Neural progenitor cell (in vitro differentiated cells): ENCODE data around the gene UTP11. TPM values are rescaled to one million over a fixed set of nuclear protein-coding genes. Genes with fewer than 3 reads are reported as not detected.
"Not testable (repeated sequence)": the region's sequence is repeated elsewhere in the genome, so short reads cannot be mapped to it uniquely, and the experiment has no call there.

Experiments
- DNase-seq: peaks from one replicate; pipeline ENCODE4 v3.0.0-alpha.2; 2016; ENCODE audit warnings: low spot score
- H2AFZ ChIP-seq: fragments of 200-600 bp; sonication (generic); replicated peaks from 2 replicates; pipeline ENCODE4 v1.6.1; 2016; ENCODE audit warnings: antibody characterized with exemption
- H3F3A ChIP-seq: fragments of 200-600 bp; sonication (generic); 2 replicates; pipeline ENCODE4 v1.6.1; 2016; ENCODE audit warnings: antibody characterized with exemption, low read depth
- H3K27ac ChIP-seq: fragments of 200-600 bp; sonication (generic); 2 replicates; pipeline ENCODE4 v1.5.1; 2016; ENCODE audit warnings: mild to moderate bottlenecking
- H3K27me3 ChIP-seq: fragments of 200-600 bp; sonication (generic); 2 replicates; pipeline ENCODE4 v1.6.1; 2016; ENCODE audit warnings: mild to moderate bottlenecking, moderate library complexity
- H3K36me3 ChIP-seq: fragments of 200-600 bp; sonication (generic); 2 replicates; pipeline ENCODE4 v1.5.1; 2016
- H3K4me1 ChIP-seq: fragments of 200-600 bp; sonication (generic); 2 replicates; pipeline ENCODE4 v1.6.1; 2016; ENCODE audit warnings: mixed run types
- H3K4me2 ChIP-seq: fragments of 200-600 bp; sonication (generic); 2 replicates; pipeline ENCODE4 v1.6.1; 2016
- H3K4me3 ChIP-seq: fragments of 200-600 bp; sonication (generic); 2 replicates; pipeline ENCODE4 v1.5.1; 2016
- H3K79me2 ChIP-seq: fragments of 200-600 bp; sonication (generic); 2 replicates; pipeline ENCODE4 v1.6.1; 2016; ENCODE audit warnings: low read depth
- H3K9ac ChIP-seq: fragments of 200-600 bp; sonication (generic); 2 replicates; pipeline ENCODE4 v1.6.1; 2016
- H3K9me3 ChIP-seq: fragments of 200-600 bp; sonication (generic); 2 replicates; pipeline ENCODE4 v1.5.1; 2016; ENCODE audit warnings: low read depth
- H4K20me1 ChIP-seq: fragments of 200-600 bp; sonication (generic); 2 replicates; pipeline ENCODE4 v1.6.1; 2016; ENCODE audit warnings: low read depth
- H3K27ac Mint-ChIP-seq: 3 replicates; pipeline ENCODE4 v1.8.0; 2021; ENCODE audit warnings: mixed read lengths
- H3K27me3 Mint-ChIP-seq: 2 replicates; pipeline ENCODE4 v1.8.0; 2022; ENCODE audit warnings: low read depth, mild to moderate bottlenecking, inconsistent platforms, moderate library complexity, mixed read lengths; ENCODE audit not compliant: insufficient read depth
- H3K36me3 Mint-ChIP-seq: 3 replicates; pipeline ENCODE4 v1.8.0; 2021; ENCODE audit warnings: mixed read lengths
- H3K4me1 Mint-ChIP-seq: 3 replicates; pipeline ENCODE4 v1.8.0; 2021; ENCODE audit warnings: mixed read lengths
- H3K4me3 Mint-ChIP-seq: 3 replicates; pipeline ENCODE4 v1.8.0; 2021; ENCODE audit warnings: mild to moderate bottlenecking, moderate library complexity, mixed read lengths
- H3K9me3 Mint-ChIP-seq: 3 replicates; pipeline ENCODE4 v1.8.0; 2020; ENCODE audit warnings: mixed read lengths
- EZH2 ChIP-seq: fragments of 200-600 bp; sonication (generic); IDR thresholded peaks from 2 replicates; pipeline ENCODE4 v1.6.1; 2017; ENCODE audit warnings: antibody characterized with exemption, mild to moderate bottlenecking, moderate library complexity
- EZH2phosphoT487 ChIP-seq: fragments of 200-600 bp; sonication (generic); IDR thresholded peaks from 2 replicates; pipeline ENCODE4 v1.6.1; 2017; ENCODE audit warnings: antibody characterized with exemption
- total RNA-seq: library from RNA; depleted of rRNA; stranded (reverse); fragments of >200 nt; gene quantifications from 2 replicates; pipeline ENCODE4 v1.2.3, GENCODE V29; 2015; ENCODE audit warnings: low replicate concordance
- TF ChIP-seq, protein P1 (sequence below): fragments of 200-600 bp; sonication (generic); IDR thresholded peaks from 2 replicates; pipeline ENCODE4 v1.5.1; 2017; ENCODE audit warnings: antibody characterized with exemption, mild to moderate bottlenecking

UTP11 gene, protein sequence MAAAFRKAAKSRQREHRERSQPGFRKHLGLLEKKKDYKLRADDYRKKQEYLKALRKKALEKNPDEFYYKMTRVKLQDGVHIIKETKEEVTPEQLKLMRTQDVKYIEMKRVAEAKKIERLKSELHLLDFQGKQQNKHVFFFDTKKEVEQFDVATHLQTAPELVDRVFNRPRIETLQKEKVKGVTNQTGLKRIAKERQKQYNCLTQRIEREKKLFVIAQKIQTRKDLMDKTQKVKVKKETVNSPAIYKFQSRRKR
- total RNA-seq, result 52.4 and 86.0 TPM in 2 replicates

DNA sequence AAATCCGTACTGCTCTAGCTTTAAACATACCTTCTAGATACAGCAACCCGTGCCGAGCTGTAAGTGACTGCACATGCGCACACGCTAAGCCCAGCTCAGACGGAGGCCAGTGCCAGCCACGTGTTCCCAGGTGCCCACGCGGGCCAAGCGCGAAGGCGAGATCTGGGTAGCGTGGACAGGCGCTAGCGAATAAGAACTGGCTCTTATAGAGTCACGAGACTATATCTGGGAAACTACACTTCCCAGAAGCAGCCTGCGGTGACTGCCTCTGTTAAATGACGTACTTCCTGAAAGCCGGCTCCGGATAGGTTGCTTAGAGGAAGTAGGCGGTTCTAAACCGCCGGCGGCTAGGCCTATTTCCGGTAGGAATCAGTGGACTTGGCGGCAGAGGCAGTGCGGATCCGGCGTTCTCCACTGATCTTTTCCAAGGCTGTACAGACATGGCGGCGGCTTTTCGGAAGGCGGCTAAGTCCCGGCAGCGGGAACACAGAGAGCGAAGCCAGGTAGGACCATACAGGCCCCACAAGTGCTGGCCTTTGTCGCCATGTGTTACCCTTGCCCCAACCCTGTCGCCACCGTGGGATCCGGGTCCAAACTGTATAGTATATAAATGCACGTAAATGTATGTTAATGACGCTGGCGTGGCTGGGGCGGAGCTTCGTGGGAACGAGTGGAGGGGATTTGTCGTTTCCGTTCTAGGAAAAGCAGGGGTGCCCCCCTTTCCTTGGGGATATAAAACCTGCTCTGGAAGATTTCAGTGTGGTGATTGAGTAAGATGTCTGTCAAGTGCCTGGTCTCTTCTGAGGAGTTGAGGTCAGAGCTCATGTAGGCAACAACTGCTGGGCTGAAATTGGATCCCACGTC, at the start of gene UTP11:
Gene UTP11 (plus strand): TSS at position 372 of the 864 bp plus-strand sequence. CDS start 69 bp downstream, at position 441.
- TF ChIP-seq, protein P1, sequence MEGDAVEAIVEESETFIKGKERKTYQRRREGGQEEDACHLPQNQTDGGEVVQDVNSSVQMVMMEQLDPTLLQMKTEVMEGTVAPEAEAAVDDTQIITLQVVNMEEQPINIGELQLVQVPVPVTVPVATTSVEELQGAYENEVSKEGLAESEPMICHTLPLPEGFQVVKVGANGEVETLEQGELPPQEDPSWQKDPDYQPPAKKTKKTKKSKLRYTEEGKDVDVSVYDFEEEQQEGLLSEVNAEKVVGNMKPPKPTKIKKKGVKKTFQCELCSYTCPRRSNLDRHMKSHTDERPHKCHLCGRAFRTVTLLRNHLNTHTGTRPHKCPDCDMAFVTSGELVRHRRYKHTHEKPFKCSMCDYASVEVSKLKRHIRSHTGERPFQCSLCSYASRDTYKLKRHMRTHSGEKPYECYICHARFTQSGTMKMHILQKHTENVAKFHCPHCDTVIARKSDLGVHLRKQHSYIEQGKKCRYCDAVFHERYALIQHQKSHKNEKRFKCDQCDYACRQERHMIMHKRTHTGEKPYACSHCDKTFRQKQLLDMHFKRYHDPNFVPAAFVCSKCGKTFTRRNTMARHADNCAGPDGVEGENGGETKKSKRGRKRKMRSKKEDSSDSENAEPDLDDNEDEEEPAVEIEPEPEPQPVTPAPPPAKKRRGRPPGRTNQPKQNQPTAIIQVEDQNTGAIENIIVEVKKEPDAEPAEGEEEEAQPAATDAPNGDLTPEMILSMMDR, result no peak
- no peak for TF ChIP-seq EZH2phosphoT487
- TF ChIP-seq EZH2, result no peak
- peaks cover 18% of the 10 kb centered on the region for H4K20me1 ChIP-seq
- H3K9me3 Mint-ChIP-seq, result no peaks in the 10 kb centered on the region
- peaks cover 20% of the 10 kb centered on the region for H3K4me1 ChIP-seq
- no peaks in the 10 kb centered on the region for H3K9me3 ChIP-seq
- no peaks in the 10 kb centered on the region for H3K27me3 Mint-ChIP-seq
- peak within 1 kb of the TSS; percentile 75 for H3K27ac ChIP-seq
- H3K4me2 ChIP-seq, result peak within 1 kb of the TSS; percentile 80
- peak within 1 kb of the TSS; percentile 97 for H3K27ac Mint-ChIP-seq
- peaks cover 5% of the 10 kb centered on the region for H3K36me3 ChIP-seq
- no peaks in the 10 kb centered on the region for H3K36me3 Mint-ChIP-seq
- peaks cover 20% of the 10 kb centered on the region for H3K4me1 Mint-ChIP-seq
- no peaks in the 10 kb centered on the region for H3K27me3 ChIP-seq
- peak; percentile 98 for DNase-seq
- peaks cover 34% of the 10 kb centered on the region for H3F3A ChIP-seq
- H2AFZ ChIP-seq, result peak within 1 kb of the TSS; percentile 85
- peak within 1 kb of the TSS; percentile 85 for H3K9ac ChIP-seq
- peak within 1 kb of the TSS; percentile 96 for H3K4me3 ChIP-seq
- peaks cover 50% of the 10 kb centered on the region for H3K79me2 ChIP-seq
- peak within 1 kb of the TSS; percentile 99 for H3K4me3 Mint-ChIP-seq

DNA sequence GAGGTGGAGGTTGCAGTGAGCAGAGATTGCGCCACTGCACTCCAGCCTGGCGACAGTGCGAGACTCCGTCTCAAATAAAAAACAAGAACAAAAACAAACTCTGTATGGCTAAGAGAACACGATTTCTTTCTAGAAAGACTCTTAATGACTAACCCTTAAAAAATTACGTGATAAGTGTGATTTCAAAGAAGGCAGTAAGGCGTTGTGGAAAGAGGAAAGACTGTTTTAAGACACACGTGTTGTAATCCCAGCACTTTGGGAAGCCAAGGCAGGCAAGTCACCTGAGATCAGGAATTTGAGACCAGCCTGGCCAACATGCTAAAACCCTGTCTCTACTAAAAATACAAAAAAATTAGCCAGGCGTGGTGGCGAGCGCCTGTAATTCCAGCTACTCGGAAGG, 48.4 kb upstream of the UTP11 start:
- H3K36me3 ChIP-seq, result peaks cover 11% of the 10 kb centered on the region
- H3K27me3 Mint-ChIP-seq, H3K4me3 ChIP-seq, H3K27ac Mint-ChIP-seq, H3K27me3 ChIP-seq, H3K4me1 Mint-ChIP-seq, H3K9me3 ChIP-seq, H2AFZ ChIP-seq, H3K9ac ChIP-seq, H3K4me3 Mint-ChIP-seq, H3K79me2 ChIP-seq, H3K4me2 ChIP-seq, H3F3A ChIP-seq, H3K9me3 Mint-ChIP-seq, DNase-seq, H3K4me1 ChIP-seq, H3K27ac ChIP-seq, H4K20me1 ChIP-seq: not testable (repeated sequence)
- peaks cover 28% of the 10 kb centered on the region for H3K36me3 Mint-ChIP-seq

DNA sequence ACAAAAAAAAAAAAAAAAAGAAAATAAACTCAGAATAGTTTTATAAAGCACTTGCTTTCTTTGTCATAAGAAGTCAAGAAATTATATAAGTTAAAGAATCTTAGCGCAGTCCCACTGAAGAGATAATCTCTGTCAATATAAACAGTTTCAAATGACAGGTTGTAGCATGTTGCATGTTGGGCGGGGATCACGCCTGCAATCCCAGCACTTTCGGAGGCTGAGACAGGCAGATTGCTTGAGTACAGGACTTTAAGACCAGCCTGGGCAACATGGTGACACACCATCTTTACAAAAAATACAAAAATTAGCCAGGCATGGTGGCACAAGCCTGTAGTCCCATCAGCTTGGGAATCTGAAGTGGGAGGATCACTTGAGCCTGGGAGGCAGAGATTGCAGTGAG, 47.2 kb upstream of the UTP11 start:
- Histone ChIP-seq H3K27me3 (no peaks in the 10 kb centered on the region), H3K4me3 (no peak overlapping the region), H3K27ac (no peak overlapping the region), H3K79me2 (no peaks in the 10 kb centered on the region), H3K9me3 (no peaks in the 10 kb centered on the region), H3K4me1 (no peaks in the 10 kb centered on the region), H2AFZ (no peak overlapping the region), H3F3A (no peaks in the 10 kb centered on the region), H4K20me1 (no peaks in the 10 kb centered on the region), H3K9ac (no peak overlapping the region), H3K36me3 (peaks cover 14% of the 10 kb centered on the region), H3K4me2 (no peak overlapping the region)
- DNase-seq, result no peak
- H3K27me3 Mint-ChIP-seq, result peaks cover 2% of the 10 kb centered on the region
- H3K4me1 Mint-ChIP-seq, result no peaks in the 10 kb centered on the region
- no peaks in the 10 kb centered on the region for H3K9me3 Mint-ChIP-seq
- no peak overlapping the region for H3K4me3 Mint-ChIP-seq
- H3K36me3 Mint-ChIP-seq, result peaks cover 23% of the 10 kb centered on the region
- no peak for TF ChIP-seq EZH2
- no peak for TF ChIP-seq EZH2phosphoT487
- TF ChIP-seq, protein P1, result no peak
- no peak overlapping the region for H3K27ac Mint-ChIP-seq

DNA sequence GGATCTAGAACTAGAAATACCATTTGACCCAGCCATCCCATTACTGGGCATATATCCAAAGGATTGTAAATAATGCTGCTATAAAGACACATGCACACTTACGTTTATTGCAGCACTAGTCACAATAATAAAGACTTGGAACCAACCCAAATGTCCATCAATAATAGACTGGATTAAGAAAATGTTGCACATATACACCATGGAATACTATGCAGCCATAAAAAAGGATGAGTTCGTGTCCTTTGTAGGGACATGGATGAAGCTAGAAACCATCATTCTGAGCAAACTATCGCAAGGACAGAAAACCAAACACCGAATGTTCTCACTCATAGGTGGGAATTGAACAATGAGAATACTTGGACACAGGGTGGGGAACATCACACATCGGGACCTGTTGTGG, 38.9 kb upstream of the UTP11 start:
- H3K27me3 ChIP-seq, DNase-seq, H3K9me3 Mint-ChIP-seq, H3K4me3 ChIP-seq, H4K20me1 ChIP-seq, H3K9ac ChIP-seq, H3K27ac Mint-ChIP-seq, H3K9me3 ChIP-seq, H3K4me3 Mint-ChIP-seq, H3K4me1 ChIP-seq, H3K4me2 ChIP-seq, H3K27ac ChIP-seq, H3K4me1 Mint-ChIP-seq, H3K27me3 Mint-ChIP-seq, H2AFZ ChIP-seq: not testable (repeated sequence)
- Histone ChIP-seq H3F3A (peaks cover 16% of the 10 kb centered on the region), H3K79me2 (peaks cover 29% of the 10 kb centered on the region), H3K36me3 (peaks cover 20% of the 10 kb centered on the region)
- peaks cover 38% of the 10 kb centered on the region for H3K36me3 Mint-ChIP-seq
